GM23248 (cell line): ENCODE data around the gene CYP4B1. TPM values are rescaled to one million over a fixed set of nuclear protein-coding genes. Genes with fewer than 3 reads are reported as not detected.

ENCODE experiments used
- DNase-seq: peaks from one replicate; pipeline ENCODE4 v3.0.0-alpha.2; 2015
- H2AFZ ChIP-seq: fragments of 200-600 bp; sonication (generic); 2 replicates; pipeline ENCODE4 v1.6.1; 2016; ENCODE audit warnings: antibody characterized with exemption
- H3F3A ChIP-seq: fragments of 200-600 bp; sonication (generic); 2 replicates; pipeline ENCODE4 v1.6.1; 2016; ENCODE audit warnings: mild to moderate bottlenecking, antibody characterized with exemption, mixed run types; ENCODE audit not compliant: insufficient read depth
- H3K27ac ChIP-seq: fragments of 200-600 bp; sonication (generic); 2 replicates; pipeline ENCODE4 v1.5.1; 2016; ENCODE audit warnings: mild to moderate bottlenecking
- H3K27me3 ChIP-seq: fragments of 200-600 bp; sonication (generic); replicated peaks from 2 replicates; pipeline ENCODE4 v1.6.1; 2016; ENCODE audit warnings: mild to moderate bottlenecking; ENCODE audit not compliant: insufficient read depth
- H3K36me3 ChIP-seq: fragments of 200-600 bp; sonication (generic); 2 replicates; pipeline ENCODE4 v1.6.1; 2016; ENCODE audit warnings: low read depth, mild to moderate bottlenecking
- H3K4me1 ChIP-seq: fragments of 200-600 bp; sonication (generic); 2 replicates; pipeline ENCODE4 v1.6.1; 2016; ENCODE audit warnings: mild to moderate bottlenecking; ENCODE audit not compliant: insufficient read depth
- H3K4me2 ChIP-seq: fragments of 200-600 bp; sonication (generic); one replicate; pipeline ENCODE4 v1.6.1; 2016; ENCODE audit warnings: mild to moderate bottlenecking; ENCODE audit not compliant: unreplicated experiment
- H3K4me3 ChIP-seq: fragments of 200-600 bp; sonication (generic); 2 replicates; pipeline ENCODE4 v1.5.1; 2016; ENCODE audit warnings: mild to moderate bottlenecking
- H3K79me2 ChIP-seq: fragments of 200-600 bp; sonication (generic); 2 replicates; pipeline ENCODE4 v1.6.1; 2016; ENCODE audit warnings: mild to moderate bottlenecking; ENCODE audit not compliant: insufficient read depth
- H3K9ac ChIP-seq: fragments of 200-600 bp; sonication (generic); 2 replicates; pipeline ENCODE4 v1.6.1; 2016; ENCODE audit warnings: mild to moderate bottlenecking
- H3K9me2 ChIP-seq: fragments of 200-600 bp; sonication (generic); 2 replicates; pipeline ENCODE4 v1.6.1; 2016; ENCODE audit warnings: mixed run types, mild to moderate bottlenecking, moderate library complexity; ENCODE audit not compliant: insufficient read depth
- H3K9me3 ChIP-seq: fragments of 200-600 bp; sonication (generic); one replicate; pipeline ENCODE4 v1.6.1; 2017; ENCODE audit warnings: low read depth
- H4K20me1 ChIP-seq: fragments of 200-600 bp; sonication (generic); 2 replicates; pipeline ENCODE4 v1.6.0; 2016; ENCODE audit not compliant: insufficient read depth
- EZH2 ChIP-seq: fragments of 200-600 bp; sonication (generic); IDR thresholded peaks from 2 replicates; pipeline ENCODE4 v1.6.1; 2018; ENCODE audit warnings: antibody characterized with exemption, mild to moderate bottlenecking; ENCODE audit not compliant: insufficient read depth, poor library complexity, severe bottlenecking
- EZH2phosphoT487 ChIP-seq: fragments of 200-600 bp; sonication (generic); IDR thresholded peaks from 2 replicates; pipeline ENCODE4 v1.6.1; 2018; ENCODE audit warnings: antibody characterized with exemption, moderate library complexity, mild to moderate bottlenecking, low read depth; ENCODE audit not compliant: insufficient read depth
- WGBS, 2 experiments: methylation state at CpG; one replicate each; pipeline ENCODE4 v1.1.6; 2015 to 2017; ENCODE audit warnings: low lambda C conversion rate in 2 of 2, low coverage in 1 of 2; ENCODE audit errors: missing lambda C conversion rate in 2 of 2; 5-methylcytosine and 5-hydroxymethylcytosine counted together
- in situ Hi-C: fragments of 300-500 bp; cut with MboI; formaldehyde crosslinking; loops from 2 replicates; pipeline ENCODE4 v1.15.0; 2020
- polyA plus RNA-seq: library from polyadenylated mRNA; unstranded; fragments of >200 nt; fragmentation: Nextera tagmentation; extraction: Ambion mirVana; gene quantifications from 2 replicates; pipeline ENCODE4 v1.2.1, GENCODE V29; 2016
- total RNA-seq: library from RNA; depleted of rRNA; stranded (reverse); fragments of >200 nt; shearing (Covaris generic); gene quantifications from 2 replicates; pipeline ENCODE4 v1.2.3, GENCODE V29; 2014

CYP4B1 gene
- total and polyA plus RNA-seq, 2 experiments from 2014 or later: not detected

DNA sequence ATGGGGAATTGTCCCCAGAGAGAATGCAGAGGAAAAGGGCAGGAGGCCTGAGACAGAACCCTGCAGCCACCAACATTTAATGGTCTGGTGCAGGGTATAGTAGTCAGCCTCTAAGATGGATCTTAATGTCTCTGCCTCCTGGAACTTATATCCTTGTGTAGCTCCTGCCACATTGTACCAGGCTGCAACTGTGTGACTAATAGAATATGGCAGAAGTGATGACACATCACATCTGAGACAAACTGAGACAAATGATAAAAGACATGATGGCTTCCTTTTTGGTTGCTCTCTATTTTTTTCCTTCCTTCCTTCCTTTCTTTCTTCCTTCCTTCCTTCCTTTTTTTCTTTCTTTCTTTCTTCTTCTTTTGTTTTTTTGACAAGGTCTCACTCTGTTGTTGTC lies 37.1 kb upstream of the CYP4B1 start:
- no peak for DNase-seq
- H3K9me3 ChIP-seq: no peaks in the 10 kb centered on the region
- H3K27me3 ChIP-seq: no peaks in the 10 kb centered on the region
- no peaks in the 10 kb centered on the region for H3K36me3 ChIP-seq
- TF ChIP-seq EZH2 (no peak), EZH2phosphoT487 (no peak)
- no peak overlapping the region for H3K9ac ChIP-seq
- H3F3A ChIP-seq: no peaks in the 10 kb centered on the region
- H3K4me2 ChIP-seq: no peak overlapping the region
- no peaks in the 10 kb centered on the region for H3K4me1 ChIP-seq
- H3K9me2 ChIP-seq: no peaks in the 10 kb centered on the region
- H3K27ac ChIP-seq: no peak overlapping the region
- in situ Hi-C loops: no loop called here
- H3K4me3 ChIP-seq: no peak overlapping the region
- H3K79me2 ChIP-seq: no peaks in the 10 kb centered on the region
- no peak overlapping the region for H2AFZ ChIP-seq
- H4K20me1 ChIP-seq: no peaks in the 10 kb centered on the region

DNA sequence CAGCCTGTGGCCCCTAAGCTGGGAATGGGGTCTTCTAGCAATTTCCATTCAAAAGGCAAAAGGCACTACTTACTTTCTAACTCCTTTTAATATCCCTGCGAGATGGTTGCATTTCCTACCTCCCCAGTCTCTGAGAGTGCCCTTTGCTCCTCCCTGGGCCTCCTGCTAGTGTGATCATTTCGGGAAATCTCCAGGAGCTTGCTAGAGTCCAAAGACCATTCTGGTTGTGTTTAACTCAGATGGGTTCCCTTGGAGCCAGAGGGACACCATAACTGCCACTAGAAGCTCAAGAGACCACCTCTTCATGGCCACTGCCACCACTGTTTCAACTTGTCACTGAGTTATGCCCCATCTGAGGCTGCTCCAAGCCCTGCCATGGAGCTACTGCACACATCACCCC lies 34.4 kb upstream of the CYP4B1 start:
- no peaks in the 10 kb centered on the region for H3F3A ChIP-seq
- H4K20me1 ChIP-seq: no peaks in the 10 kb centered on the region
- no peaks in the 10 kb centered on the region for H3K9me3 ChIP-seq
- H2AFZ ChIP-seq: no peak overlapping the region
- no peaks in the 10 kb centered on the region for H3K9me2 ChIP-seq
- no peaks in the 10 kb centered on the region for H3K4me1 ChIP-seq
- no peaks in the 10 kb centered on the region for H3K36me3 ChIP-seq
- in situ Hi-C loops: no loop called here
- no peak overlapping the region for H3K9ac ChIP-seq
- H3K79me2 ChIP-seq: no peaks in the 10 kb centered on the region
- TF ChIP-seq EZH2 (no peak), EZH2phosphoT487 (no peak)
- H3K4me2 ChIP-seq: no peak overlapping the region
- no peak overlapping the region for H3K27ac ChIP-seq
- whole genome bisulfite sequencing, 2 experiments: 20 to 26% methylated on average over 2 of the region's 2 CpGs
- H3K4me3 ChIP-seq: no peak overlapping the region
- no peaks in the 10 kb centered on the region for H3K27me3 ChIP-seq
- no peak for DNase-seq

DNA sequence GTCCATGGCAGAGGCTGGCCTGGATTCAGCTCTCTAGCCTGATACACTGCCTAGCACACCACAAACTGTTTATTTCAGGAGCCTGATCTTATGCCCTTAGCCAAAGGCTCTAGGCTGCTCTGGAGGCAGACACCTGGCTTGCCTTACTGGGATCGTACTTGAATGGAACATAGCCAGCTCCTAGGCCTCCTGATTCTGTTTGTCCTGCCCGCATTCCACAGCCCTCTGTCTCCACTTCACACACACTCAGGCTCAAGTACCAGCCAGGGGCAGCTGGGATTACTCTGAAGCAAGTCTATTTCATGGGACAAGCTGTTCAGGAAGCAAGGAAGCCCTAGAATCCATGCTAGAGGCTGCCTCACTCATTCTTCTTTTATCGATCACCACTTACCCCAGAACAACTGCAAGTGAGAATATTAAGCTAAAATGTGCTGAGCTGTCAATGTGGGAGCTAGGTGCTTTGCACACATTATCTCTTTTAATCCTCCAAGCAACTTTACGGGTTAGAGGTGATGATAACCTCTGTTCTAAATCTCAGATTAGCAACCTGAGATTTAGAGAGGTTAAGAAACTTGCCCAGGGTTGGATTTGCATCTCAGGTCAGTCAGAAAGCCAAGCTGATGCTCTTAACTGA lies 31.1 kb upstream of the CYP4B1 start:
- Histone ChIP-seq H3K4me2 (no peak overlapping the region), H3K27ac (no peak overlapping the region), H3K9ac (no peak overlapping the region), H2AFZ (no peak overlapping the region), H3K9me3 (no peaks in the 10 kb centered on the region), H3K36me3 (no peaks in the 10 kb centered on the region), H3F3A (no peaks in the 10 kb centered on the region), H3K4me1 (no peaks in the 10 kb centered on the region), H3K4me3 (no peak overlapping the region), H3K79me2 (no peaks in the 10 kb centered on the region), H3K9me2 (no peaks in the 10 kb centered on the region), H3K27me3 (no peaks in the 10 kb centered on the region), H4K20me1 (no peaks in the 10 kb centered on the region)
- WGBS, 2 experiments: 26% methylated on average over 4 of the region's 4 CpGs
- DNase-seq: no peak
- in situ Hi-C loops: no loop called here
- TF ChIP-seq EZH2: no peak
- no peak for TF ChIP-seq EZH2phosphoT487

DNA sequence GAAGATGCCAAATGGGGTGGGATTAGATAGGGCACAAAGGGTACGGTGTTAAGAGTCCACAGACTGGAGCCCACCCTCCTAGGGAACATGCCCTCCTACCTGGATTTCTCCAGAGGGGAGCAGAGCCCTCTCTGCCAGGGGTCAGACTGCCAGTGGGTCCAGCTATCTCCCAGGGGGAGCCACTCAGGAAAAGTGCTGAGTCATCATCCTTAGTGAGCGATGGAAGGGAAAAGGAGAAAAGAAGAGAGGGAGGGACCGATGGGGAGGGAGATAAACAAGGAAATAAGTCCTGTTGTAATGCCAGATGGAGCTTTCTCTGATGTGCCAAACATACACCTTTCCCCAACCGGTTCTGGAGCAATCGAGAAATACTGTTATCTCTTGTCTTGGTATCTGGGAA lies 30.4 kb upstream of the CYP4B1 start:
- H4K20me1 ChIP-seq: no peaks in the 10 kb centered on the region
- H2AFZ ChIP-seq: no peak overlapping the region
- no peak for DNase-seq
- H3K27ac ChIP-seq: no peak overlapping the region
- 61 to 63% methylated on average over 5 of the region's 5 CpGs for WGBS, 2 experiments
- H3K4me2 ChIP-seq: no peak overlapping the region
- no peaks in the 10 kb centered on the region for H3K27me3 ChIP-seq
- no peaks in the 10 kb centered on the region for H3K9me2 ChIP-seq
- TF ChIP-seq EZH2: no peak
- no peak for TF ChIP-seq EZH2phosphoT487
- no peak overlapping the region for H3K4me3 ChIP-seq
- H3K79me2 ChIP-seq: no peaks in the 10 kb centered on the region
- H3K4me1 ChIP-seq: no peaks in the 10 kb centered on the region
- in situ Hi-C loops: no loop called here
- H3K9me3 ChIP-seq: no peaks in the 10 kb centered on the region
- no peak overlapping the region for H3K9ac ChIP-seq
- H3K36me3 ChIP-seq: no peaks in the 10 kb centered on the region
- H3F3A ChIP-seq: no peaks in the 10 kb centered on the region
